Suprapubic skin (tissue), 4 donors: ENCODE results near the gene UBASH3A. TPM values are rescaled to one million over a fixed set of nuclear protein-coding genes. Genes with fewer than 3 reads are reported as not detected.

Experiments
- DNase-seq, 2 donors: peaks; one replicate each; pipeline ENCODE4 v3.0.0-alpha.2; 2019; ENCODE audit warnings: low spot score in 2 of 2
- H3K27ac ChIP-seq: fragments of 200-600 bp; sonication (generic); one replicate; pipeline ENCODE4 v1.5.1; 2019
- H3K27me3 ChIP-seq: fragments of 200-600 bp; sonication (generic); one replicate; pipeline ENCODE4 v1.5.1; 2019
- H3K36me3 ChIP-seq: fragments of 200-600 bp; sonication (generic); one replicate; pipeline ENCODE4 v1.5.1; 2019
- H3K4me1 ChIP-seq: fragments of 200-600 bp; sonication (generic); one replicate; pipeline ENCODE4 v1.5.1; 2019
- H3K4me3 ChIP-seq: fragments of 200-600 bp; sonication (generic); one replicate; pipeline ENCODE4 v1.5.1; 2019; ENCODE audit warnings: mild to moderate bottlenecking
- H3K9me3 ChIP-seq: fragments of 200-600 bp; sonication (generic); one replicate; pipeline ENCODE4 v1.5.1; 2019
- CTCF ChIP-seq, 2 donors: fragments of 200-600 bp in 1 of 2; fragments of 450-650 bp in 1 of 2; sonication (generic) in 1 of 2; IDR thresholded peaks; one replicate each; pipeline ENCODE4 v1.5.1; 2016 to 2019; ENCODE audit warnings: antibody characterized with exemption in 2 of 2, mild to moderate bottlenecking in 1 of 2, moderate library complexity in 1 of 2
- EP300 ChIP-seq: sonication (generic); formaldehyde crosslinking; IDR thresholded peaks from one replicate; pipeline ENCODE4 v1.6.1; 2017; ENCODE audit warnings: antibody characterized with exemption
- POLR2A ChIP-seq, 2 donors: fragments of 450-650 bp; IDR thresholded peaks; one replicate each; pipeline ENCODE4 v1.6.1; 2017; ENCODE audit warnings: antibody characterized with exemption in 2 of 2, mild to moderate bottlenecking in 2 of 2, moderate library complexity in 2 of 2
- POLR2AphosphoS5 ChIP-seq, 3 donors: sonication (generic); formaldehyde crosslinking; IDR thresholded peaks; one replicate each; pipeline ENCODE4 v1.6.1; 2017; ENCODE audit warnings: antibody characterized with exemption in 3 of 3
- WGBS: methylation state at CpG from one replicate; pipeline ENCODE4 v1.1.5; 2018; 5-methylcytosine and 5-hydroxymethylcytosine counted together
- total RNA-seq, 4 donors: library from RNA; depleted of rRNA; stranded (reverse); fragments of >200 nt; gene quantifications; one replicate each; pipeline ENCODE4 v1.1.0, GENCODE V29; 2016

UBASH3A gene
- total RNA-seq, 4 donors from 2014 or later = 0.36 to 1.0 (median 0.47) TPM; not detected in 1

DNA sequence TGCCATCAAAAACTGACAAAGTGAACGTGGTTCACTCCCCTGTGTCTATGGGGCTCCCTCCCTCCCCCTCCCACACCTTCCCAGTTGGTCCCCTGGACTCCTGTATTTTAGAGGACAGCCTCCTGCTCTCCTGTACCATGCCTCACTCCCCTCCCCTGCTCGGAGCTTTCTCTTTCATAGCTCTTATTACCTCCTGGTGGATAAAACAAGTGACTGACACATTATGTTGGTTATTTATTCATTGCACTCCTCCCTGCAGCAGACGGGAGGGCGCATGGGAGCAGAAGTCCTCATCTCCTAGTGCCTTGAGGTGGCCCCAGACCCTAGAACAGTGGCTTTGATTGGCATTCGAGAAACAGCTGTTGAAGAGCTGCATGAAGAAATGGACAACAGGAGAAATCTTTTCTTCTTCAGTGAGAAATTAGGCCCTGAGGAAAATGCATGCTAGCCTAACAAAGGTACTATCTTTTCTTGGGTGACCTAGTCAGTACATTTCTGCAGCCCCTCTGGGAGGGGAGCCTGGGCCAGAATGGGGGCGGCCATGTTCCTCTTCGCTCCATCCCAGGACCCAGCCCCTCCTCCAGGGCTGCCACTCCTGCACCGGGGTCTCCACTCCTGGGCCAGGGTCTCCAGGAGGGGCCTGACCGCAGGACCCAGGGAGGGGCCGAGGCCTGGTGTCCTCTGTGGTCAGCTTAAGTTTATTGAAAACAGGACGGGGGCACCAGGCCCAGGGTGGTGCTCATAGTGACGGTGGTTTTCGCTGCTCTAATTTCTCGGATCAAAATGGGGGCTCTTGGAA lies 36.1 kb upstream of the UBASH3A start:
- Histone ChIP-seq H3K4me3 (no peak overlapping the region), H3K27me3 (peaks cover 39% of the 10 kb centered on the region), H3K9me3 (no peaks in the 10 kb centered on the region), H3K36me3 (no peaks in the 10 kb centered on the region), H3K4me1 (no peaks in the 10 kb centered on the region), H3K27ac (no peak overlapping the region)
- TF ChIP-seq CTCF (IDR thresholded peaks at IDR 0.05) (no peak), POLR2A (IDR thresholded peaks at IDR 0.05) (no peak)
- 83% methylated on average over 12 of the region's 14 CpGs for WGBS
- no peak for DNase-seq

GRCh38 chr21:42369821-42370220 lies 33.9 kb upstream of the UBASH3A start:
- DNase-seq = no peak
- Histone ChIP-seq H3K4me3 (no peak overlapping the region), H3K9me3 (no peaks in the 10 kb centered on the region), H3K36me3 (no peaks in the 10 kb centered on the region), H3K27ac (no peak overlapping the region), H3K27me3 (peaks cover 43% of the 10 kb centered on the region), H3K4me1 (no peaks in the 10 kb centered on the region)
- WGBS = 73% methylated on average over 7 of the region's 16 CpGs
- TF ChIP-seq EP300 (no peak), CTCF (IDR thresholded peaks at IDR 0.05) (no peak), POLR2A (IDR thresholded peaks at IDR 0.05) (no peak)

GRCh38 chr21:42370894-42371654 lies 32.6 kb upstream of the UBASH3A start:
- no peak overlapping the region for H3K4me3 ChIP-seq
- peaks cover 44% of the 10 kb centered on the region for H3K27me3 ChIP-seq
- TF ChIP-seq CTCF (IDR thresholded peaks at IDR 0.05) (no peak), EP300 (no peak), POLR2AphosphoS5 (IDR thresholded peaks at IDR 0.05) (no peak), POLR2A (IDR thresholded peaks at IDR 0.05) (no peak)
- no peak for DNase-seq
- no peaks in the 10 kb centered on the region for H3K4me1 ChIP-seq
- no peak overlapping the region for H3K27ac ChIP-seq
- H3K9me3 ChIP-seq = no peaks in the 10 kb centered on the region
- WGBS = 81% methylated on average over 18 of the region's 18 CpGs
- H3K36me3 ChIP-seq = no peaks in the 10 kb centered on the region

DNA sequence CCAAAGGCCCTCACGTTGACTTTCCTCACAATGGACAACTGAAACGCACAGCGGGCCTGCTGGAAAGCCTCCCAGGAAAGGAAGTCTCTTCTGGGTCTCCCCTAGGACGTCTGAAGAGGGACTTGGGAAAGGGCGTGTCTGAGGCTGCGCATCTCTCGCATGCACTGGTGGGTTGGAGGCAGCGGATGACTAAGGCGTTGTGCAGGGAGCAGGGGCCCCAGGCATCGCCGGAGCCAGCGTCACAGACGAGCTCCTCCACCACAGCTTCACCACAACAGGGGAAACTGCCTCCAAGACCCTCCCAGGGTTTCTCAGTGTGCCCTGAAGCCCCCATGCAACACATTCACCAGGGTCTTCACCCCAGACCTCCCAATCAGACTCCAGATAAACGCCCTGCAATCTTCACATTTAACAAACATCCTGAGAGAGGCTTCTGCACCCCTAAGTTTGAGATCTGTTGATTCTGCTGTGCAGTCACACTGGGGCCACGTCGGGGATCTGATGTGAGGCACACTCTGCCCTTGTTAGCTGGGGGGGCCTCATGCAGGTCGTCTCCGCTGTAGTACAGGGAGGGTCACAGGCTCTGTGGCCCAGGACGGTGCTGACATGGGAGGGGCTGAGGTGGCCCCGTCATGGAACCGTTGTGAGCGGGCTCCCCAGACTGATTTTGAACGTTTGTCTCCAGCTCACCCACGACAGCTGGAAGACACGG lies 30.4 kb upstream of the UBASH3A start:
- TF ChIP-seq EP300 (no peak), POLR2A (IDR thresholded peaks at IDR 0.05) (no peak), CTCF (IDR thresholded peaks at IDR 0.05) (no peak), POLR2AphosphoS5 (IDR thresholded peaks at IDR 0.05) (no peak)
- no peaks in the 10 kb centered on the region for H3K36me3 ChIP-seq
- 79% methylated on average over 19 of the region's 25 CpGs for WGBS
- H3K4me3 ChIP-seq = no peak overlapping the region
- H3K27ac ChIP-seq = no peak overlapping the region
- peaks cover 54% of the 10 kb centered on the region for H3K27me3 ChIP-seq
- no peaks in the 10 kb centered on the region for H3K9me3 ChIP-seq
- H3K4me1 ChIP-seq = no peaks in the 10 kb centered on the region
- no peak for DNase-seq
